ENCODE results near the gene CLK3. TPM values are rescaled to one million over a fixed set of nuclear protein-coding genes. Genes with fewer than 3 reads are reported as not detected.
A peak's percentile ranks its signal among the peaks of the same experiment; 100 is the strongest.

Gene CLK3
- total and polyA plus RNA-seq, 2 donors (not counting 1 experiment from before 2014, with no cell fraction given), result 176 to 350 TPM

DNA sequence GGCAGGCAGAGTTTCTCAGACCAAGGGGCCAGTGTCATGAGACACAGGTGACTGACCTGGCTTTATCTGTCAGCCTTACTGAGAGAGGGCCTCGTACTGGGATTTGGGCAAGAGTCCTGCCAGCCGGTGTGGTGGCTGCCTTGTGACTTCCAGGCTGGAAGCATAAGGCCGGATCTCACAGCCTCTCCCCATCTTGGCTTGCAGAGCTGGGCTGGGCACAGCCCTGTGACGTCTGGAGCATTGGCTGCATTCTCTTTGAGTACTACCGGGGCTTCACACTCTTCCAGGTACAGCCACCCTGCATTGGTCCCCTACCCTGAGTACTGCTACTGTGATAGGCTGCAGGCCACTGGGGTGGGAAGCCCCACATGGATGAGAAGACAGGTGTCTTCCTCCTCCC is 12.1 kb downstream of the CLK3 start:
- H3K9ac ChIP-seq (ENCODE audit: low read length), result no peak overlapping the region
- H3K27ac Mint-ChIP-seq, result peak overlapping the region; percentile 96
- H3K27me3 Mint-ChIP-seq, result no peaks in the 10 kb centered on the region
- WGBS (ENCODE audit: insufficient coverage), result 99% methylated on average over 5 of the region's 5 CpGs
- H3K9me3 Mint-ChIP-seq (ENCODE audit: insufficient read depth), result no peaks in the 10 kb centered on the region
- DNase-seq, result no peak
- H3K27ac ChIP-seq (ENCODE audit: low read length in 2 of 2), result peak overlapping the region; percentile 61 to 77
- ChIA-PET CTCF (interaction anchor here (0.7 to 23.4 kb wide), 9 partner anchors 5 to 323 kb away, joined by 3 to 596 read pairs (median 6); partner anchors contain the start of genes CLK3 and CSK), POLR2A (interaction anchor here (1.8 kb wide), 1 partner anchor 10 kb away, joined by 5 read pairs; no protein-coding TSS in a partner anchor)
- H3K4me2 ChIP-seq (replicated peaks; ENCODE audit: low read depth, low read length, poor library complexity, severe bottlenecking), result peak overlapping the region; percentile 61
- peaks cover 81% of the 10 kb centered on the region for H4K20me1 ChIP-seq (ENCODE audit: control insufficient read depth, insufficient read depth, low read length, poor library complexity, severe bottlenecking)
- H3K9me3 ChIP-seq (ENCODE audit: control extremely low read depth in 1 of 3, control insufficient read depth in 2 of 3, insufficient read depth in 1 of 3, low read length in 2 of 3), result no peaks in the 10 kb centered on the region
- H3K36me3 ChIP-seq (replicated peaks in 1 of 2; ENCODE audit: control extremely low read depth in 1 of 2, control insufficient read depth in 1 of 2, extremely low read depth in 1 of 2, insufficient read depth in 2 of 2, low read length in 1 of 2), result peaks cover 1 to 90% of the 10 kb centered on the region in 2 experiments
- intact Hi-C loops (cut with micrococcal nuclease), result no loop called here
- peak overlapping the region; percentile 77 for H3K4me3 Mint-ChIP-seq
- no peak overlapping the region for H2AFZ ChIP-seq (ENCODE audit: insufficient read depth, low read depth, low read length, poor library complexity, severe bottlenecking)
- H3K79me2 ChIP-seq (ENCODE audit: control insufficient read depth, insufficient read depth, low read length), result peaks cover 27% of the 10 kb centered on the region
- peaks cover 63% of the 10 kb centered on the region for H3K4me1 Mint-ChIP-seq
- H3K4me1 ChIP-seq (ENCODE audit: control insufficient read depth in 2 of 2, insufficient read depth in 2 of 2, low read length in 2 of 2), result peaks cover 50 to 77% of the 10 kb centered on the region in 2 donors
- TF ChIP-seq CTCF (IDR thresholded peaks at IDR 0.05) (no peak), EZH2 (IDR thresholded peaks at IDR 0.05; ENCODE audit: borderline replicate concordance, insufficient read depth, low read depth, low read length, poor library complexity, severe bottlenecking) (no peak)
- no peak overlapping the region for H3K4me3 ChIP-seq (ENCODE audit: control extremely low read depth in 1 of 5, extremely low read depth in 1 of 5, insufficient read depth in 1 of 5, low read depth in 2 of 5, low read length in 4 of 5)
- no peaks in the 10 kb centered on the region for H3K27me3 ChIP-seq (replicated peaks in 1 of 4; ENCODE audit: control extremely low read depth in 1 of 4, control insufficient read depth in 3 of 4, insufficient read depth in 4 of 4, low read length in 3 of 4)
- no peak for ATAC-seq (ENCODE audit: low read depth)

- DNase-seq, result no peak
- Mint-ChIP-seq H3K9me3 (ENCODE audit: insufficient read depth) (no peaks in the 10 kb centered on the region), H3K4me1 (peaks cover 63% of the 10 kb centered on the region), H3K4me3 (peak overlapping the region; percentile 46), H3K27me3 (no peaks in the 10 kb centered on the region), H3K27ac (peak overlapping the region; percentile 67)
- CTCF ChIA-PET, result interaction anchor here (1.3 to 23.4 kb wide), 4 partner anchors 9 to 253 kb away, joined by 3 to 596 read pairs (median 190); partner anchors contain the start of genes CLK3 and CSK
- intact Hi-C loops (cut with micrococcal nuclease), result no loop called here
- no peak overlapping the region for H3K9ac ChIP-seq (ENCODE audit: low read length)
- no peak for ATAC-seq (ENCODE audit: low read depth)
- peaks cover 1 to 90% of the 10 kb centered on the region in 2 experiments for H3K36me3 ChIP-seq (replicated peaks in 1 of 2; ENCODE audit: control extremely low read depth in 1 of 2, control insufficient read depth in 1 of 2, extremely low read depth in 1 of 2, insufficient read depth in 2 of 2, low read length in 1 of 2)
- 91% methylated on average over 2 of the region's 3 CpGs for WGBS (ENCODE audit: insufficient coverage)
- H3K79me2 ChIP-seq (ENCODE audit: control insufficient read depth, insufficient read depth, low read length), result peaks cover 23% of the 10 kb centered on the region
- POLR2A ChIA-PET, result no interaction called here
- H4K20me1 ChIP-seq (ENCODE audit: control insufficient read depth, insufficient read depth, low read length, poor library complexity, severe bottlenecking), result peaks cover 81% of the 10 kb centered on the region
- peak overlapping the region; percentile 61 to 77 for H3K27ac ChIP-seq (ENCODE audit: low read length in 2 of 2)
- H3K4me2 ChIP-seq (replicated peaks; ENCODE audit: low read depth, low read length, poor library complexity, severe bottlenecking), result peak overlapping the region; percentile 61
- no peak for TF ChIP-seq CTCF (IDR thresholded peaks at IDR 0.05)
- TF ChIP-seq EZH2 (IDR thresholded peaks at IDR 0.05; ENCODE audit: borderline replicate concordance, insufficient read depth, low read depth, low read length, poor library complexity, severe bottlenecking), result no peak
- H3K9me3 ChIP-seq (ENCODE audit: control extremely low read depth in 1 of 3, control insufficient read depth in 2 of 3, insufficient read depth in 1 of 3, low read length in 2 of 3), result no peaks in the 10 kb centered on the region
- no peak overlapping the region for H2AFZ ChIP-seq (ENCODE audit: insufficient read depth, low read depth, low read length, poor library complexity, severe bottlenecking)
- no peaks in the 10 kb centered on the region for H3K27me3 ChIP-seq (replicated peaks in 1 of 4; ENCODE audit: control extremely low read depth in 1 of 4, control insufficient read depth in 3 of 4, insufficient read depth in 4 of 4, low read length in 3 of 4)
- H3K4me3 ChIP-seq (ENCODE audit: control extremely low read depth in 1 of 5, extremely low read depth in 1 of 5, insufficient read depth in 1 of 5, low read depth in 2 of 5, low read length in 4 of 5), result no peak overlapping the region
- H3K4me1 ChIP-seq (ENCODE audit: control insufficient read depth in 2 of 2, insufficient read depth in 2 of 2, low read length in 2 of 2), result peaks cover 50 to 77% of the 10 kb centered on the region in 2 donors
Measured at GRCh38 chr15:74628199-74628598, 12.6 kb downstream of the CLK3 start.
